Omental fat pad (tissue), 4 donors: Measurements from ENCODE around the gene ISL1. TPM values are rescaled to one million over a fixed set of nuclear protein-coding genes. Genes with fewer than 3 reads are reported as not detected.

Source experiments
- ATAC-seq: fragments of 150-250 bp; one replicate; pipeline ENCODE4 v1.9.1; 2016; ENCODE audit warnings: mild to moderate bottlenecking, moderate library complexity; ENCODE audit not compliant: low FRiP score
- DNase-seq: peaks from one replicate; pipeline ENCODE4 v3.0.0-alpha.2; 2019; ENCODE audit warnings: low spot score
- total RNA-seq, 4 donors: library from RNA; depleted of rRNA; stranded (reverse); fragments of >200 nt; gene quantifications; one replicate each; pipeline ENCODE4 v1.1.0, GENCODE V29; 2016
- TF ChIP-seq, protein P1 (sequence below), 3 donors: fragments of 450-650 bp; IDR thresholded peaks; one replicate each; pipeline ENCODE4 v1.5.1; 2016 to 2017; ENCODE audit warnings: antibody characterized with exemption in 3 of 3, mild to moderate bottlenecking in 3 of 3, moderate library complexity in 2 of 3

The ISL1 gene
- total RNA-seq, 4 donors from 2014 or later = 0.63 to 5.4 (median 3.3) TPM

DNA sequence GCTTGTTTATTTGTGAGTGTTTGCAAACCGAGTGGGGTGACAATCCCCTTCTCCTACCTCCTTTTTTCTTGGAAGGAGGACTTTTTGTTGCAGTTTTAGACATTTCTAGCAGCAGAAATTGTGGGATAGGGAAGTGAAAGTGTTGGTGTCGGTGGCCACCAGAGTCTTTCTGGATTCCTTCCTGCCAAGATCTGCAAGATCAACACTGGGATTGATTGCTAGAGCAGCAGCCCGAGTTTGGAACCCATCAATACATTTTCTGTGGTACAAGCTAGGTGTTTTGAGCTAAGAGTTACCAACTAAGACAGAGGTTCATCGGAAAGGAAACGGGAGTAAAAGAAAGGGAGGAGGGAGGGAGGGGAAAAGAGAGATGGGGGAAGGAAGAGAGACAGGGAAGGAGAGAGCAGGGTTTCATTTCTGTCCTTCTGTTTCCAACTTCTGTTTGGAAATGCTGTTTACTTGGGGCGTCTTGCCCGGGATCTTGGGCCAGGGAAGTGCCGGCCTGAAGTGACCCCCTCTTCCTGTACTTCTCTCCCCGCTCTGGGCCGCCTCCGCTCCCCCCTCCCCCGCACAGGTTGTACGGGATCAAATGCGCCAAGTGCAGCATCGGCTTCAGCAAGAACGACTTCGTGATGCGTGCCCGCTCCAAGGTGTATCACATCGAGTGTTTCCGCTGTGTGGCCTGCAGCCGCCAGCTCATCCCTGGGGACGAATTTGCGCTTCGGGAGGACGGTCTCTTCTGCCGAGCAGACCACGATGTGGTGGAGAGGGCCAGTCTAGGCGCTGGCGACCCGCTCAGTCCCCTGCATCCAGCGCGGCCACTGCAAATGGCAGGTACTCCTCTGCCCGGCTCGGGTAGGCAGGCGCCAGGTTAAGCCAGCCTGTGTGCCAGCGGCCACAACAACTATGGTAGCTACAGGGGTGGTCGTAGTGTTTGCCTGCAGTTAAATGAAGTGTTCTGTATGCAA, 4.0 kb downstream of the ISL1 start:
- ATAC-seq (no peak), DNase-seq (peak; percentile 37)
- TF ChIP-seq, protein P1, sequence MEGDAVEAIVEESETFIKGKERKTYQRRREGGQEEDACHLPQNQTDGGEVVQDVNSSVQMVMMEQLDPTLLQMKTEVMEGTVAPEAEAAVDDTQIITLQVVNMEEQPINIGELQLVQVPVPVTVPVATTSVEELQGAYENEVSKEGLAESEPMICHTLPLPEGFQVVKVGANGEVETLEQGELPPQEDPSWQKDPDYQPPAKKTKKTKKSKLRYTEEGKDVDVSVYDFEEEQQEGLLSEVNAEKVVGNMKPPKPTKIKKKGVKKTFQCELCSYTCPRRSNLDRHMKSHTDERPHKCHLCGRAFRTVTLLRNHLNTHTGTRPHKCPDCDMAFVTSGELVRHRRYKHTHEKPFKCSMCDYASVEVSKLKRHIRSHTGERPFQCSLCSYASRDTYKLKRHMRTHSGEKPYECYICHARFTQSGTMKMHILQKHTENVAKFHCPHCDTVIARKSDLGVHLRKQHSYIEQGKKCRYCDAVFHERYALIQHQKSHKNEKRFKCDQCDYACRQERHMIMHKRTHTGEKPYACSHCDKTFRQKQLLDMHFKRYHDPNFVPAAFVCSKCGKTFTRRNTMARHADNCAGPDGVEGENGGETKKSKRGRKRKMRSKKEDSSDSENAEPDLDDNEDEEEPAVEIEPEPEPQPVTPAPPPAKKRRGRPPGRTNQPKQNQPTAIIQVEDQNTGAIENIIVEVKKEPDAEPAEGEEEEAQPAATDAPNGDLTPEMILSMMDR (IDR thresholded peaks at IDR 0.05) = no peak

DNA sequence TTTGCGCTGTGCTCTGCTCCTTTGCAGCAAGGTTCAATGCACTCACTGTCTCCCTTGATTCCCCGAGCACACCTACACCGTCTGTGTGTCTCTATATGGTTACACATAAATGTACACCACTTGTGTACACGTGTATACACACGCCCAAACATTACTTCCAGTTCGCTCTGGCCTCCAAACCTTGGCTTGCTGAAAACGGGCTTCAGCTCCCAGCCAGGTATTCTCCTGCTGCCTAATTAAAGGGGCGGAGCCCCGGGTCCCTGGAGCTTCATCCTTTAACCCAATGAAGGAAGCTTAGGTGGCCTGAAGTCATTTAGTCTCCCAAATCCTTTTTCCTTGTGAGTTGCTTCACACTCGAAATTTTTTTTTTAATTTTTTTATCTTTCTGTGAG, 4.6 kb downstream of the ISL1 start:
- ATAC-seq (no peak), DNase-seq (no peak)
- TF ChIP-seq, protein P1 (IDR thresholded peaks at IDR 0.05) = no peak

DNA sequence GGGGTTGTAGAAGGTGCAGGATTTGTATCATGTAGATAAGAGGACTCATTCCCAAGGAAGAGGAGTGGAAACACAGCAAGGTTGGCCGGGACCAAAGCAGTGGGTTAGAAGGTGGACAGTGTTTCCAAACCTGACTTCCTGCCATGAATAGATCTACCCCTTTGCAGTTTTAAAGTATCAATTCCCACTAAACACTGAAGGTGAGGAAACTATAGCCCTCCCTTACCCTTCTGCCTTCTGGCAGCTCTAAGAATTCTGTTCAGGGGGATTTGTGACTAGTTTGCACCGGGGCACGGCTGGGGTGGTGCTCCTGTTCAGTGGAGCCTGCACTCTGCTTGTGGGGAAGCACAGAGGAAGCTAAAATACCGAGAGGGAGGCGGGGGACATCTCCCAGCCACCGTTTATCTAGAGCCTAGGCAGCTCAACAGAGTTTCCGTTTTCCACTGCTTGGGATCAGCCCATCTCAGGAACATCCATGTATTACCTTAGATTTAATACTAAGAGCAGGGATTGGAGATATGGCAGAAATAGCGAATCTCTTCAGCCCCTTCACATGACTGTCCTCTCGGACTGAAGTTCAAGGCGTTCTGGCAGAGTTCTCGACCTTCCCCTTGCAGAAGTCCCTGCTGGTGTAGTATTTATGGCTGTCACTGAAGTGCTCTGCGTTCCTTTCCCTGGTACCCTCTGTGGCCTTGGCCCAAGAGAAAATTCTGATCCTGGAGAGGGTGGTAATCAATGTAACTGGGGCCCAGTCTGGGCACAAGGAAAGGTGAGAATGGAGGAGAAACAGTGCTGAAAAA, 5.4 kb downstream of the ISL1 start:
- TF ChIP-seq, protein P1 (IDR thresholded peaks at IDR 0.05) = no peak
- ATAC-seq = no peak
- DNase-seq = no peak

DNA sequence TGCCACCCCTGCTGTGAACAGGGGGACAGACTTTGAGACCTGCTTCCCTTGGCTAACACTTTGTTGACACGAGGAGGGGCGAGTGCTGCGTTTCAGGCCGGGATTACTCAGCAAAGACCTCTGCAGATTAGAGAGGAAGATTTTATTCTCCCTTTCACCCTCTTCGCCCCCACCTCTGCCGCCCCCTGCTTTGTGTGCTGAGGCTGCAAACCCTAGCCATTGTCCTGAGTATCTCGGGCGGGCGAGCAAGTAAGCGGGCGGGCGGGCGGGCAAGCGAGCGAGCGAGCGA, 6.0 kb downstream of the ISL1 start:
- TF ChIP-seq, protein P1 (IDR thresholded peaks at IDR 0.05) = no peak
- ATAC-seq (no peak), DNase-seq (no peak)

DNA sequence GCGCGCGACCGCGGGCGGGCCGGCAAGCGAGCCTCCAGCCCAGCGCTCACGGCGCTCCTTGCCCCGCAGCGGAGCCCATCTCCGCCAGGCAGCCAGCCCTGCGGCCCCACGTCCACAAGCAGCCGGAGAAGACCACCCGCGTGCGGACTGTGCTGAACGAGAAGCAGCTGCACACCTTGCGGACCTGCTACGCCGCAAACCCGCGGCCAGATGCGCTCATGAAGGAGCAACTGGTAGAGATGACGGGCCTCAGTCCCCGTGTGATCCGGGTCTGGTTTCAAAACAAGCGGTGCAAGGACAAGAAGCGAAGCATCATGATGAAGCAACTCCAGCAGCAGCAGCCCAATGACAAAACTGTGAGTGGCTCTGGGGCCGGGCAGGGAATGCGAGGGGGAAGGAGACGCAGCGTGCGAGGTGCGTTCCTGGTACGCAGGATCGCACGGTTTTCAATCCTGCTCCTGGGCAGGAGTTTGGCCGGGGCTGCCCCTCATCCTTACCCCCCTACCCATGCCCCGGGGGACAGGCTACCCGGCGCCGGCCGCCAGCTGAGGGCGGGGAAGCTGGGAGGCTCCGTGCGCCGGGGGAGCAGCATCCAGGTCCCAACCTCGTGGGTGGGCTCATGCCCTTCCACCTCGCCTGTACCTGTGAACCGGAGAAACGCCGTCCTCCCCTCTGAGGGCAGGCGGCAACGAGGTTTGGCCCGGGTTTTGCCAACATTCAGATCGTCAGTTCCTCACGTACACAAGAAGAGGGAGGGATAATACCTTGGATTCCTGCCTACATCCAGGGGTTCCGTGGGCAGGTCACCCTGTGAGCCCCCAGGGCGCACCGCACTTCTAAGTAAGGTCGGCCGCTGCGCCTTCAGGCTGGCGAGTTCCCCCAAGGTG, 6.6 kb downstream of the ISL1 start:
- DNase-seq = peak; percentile 25
- TF ChIP-seq, protein P1 (IDR thresholded peaks at IDR 0.05) = no peak

DNA sequence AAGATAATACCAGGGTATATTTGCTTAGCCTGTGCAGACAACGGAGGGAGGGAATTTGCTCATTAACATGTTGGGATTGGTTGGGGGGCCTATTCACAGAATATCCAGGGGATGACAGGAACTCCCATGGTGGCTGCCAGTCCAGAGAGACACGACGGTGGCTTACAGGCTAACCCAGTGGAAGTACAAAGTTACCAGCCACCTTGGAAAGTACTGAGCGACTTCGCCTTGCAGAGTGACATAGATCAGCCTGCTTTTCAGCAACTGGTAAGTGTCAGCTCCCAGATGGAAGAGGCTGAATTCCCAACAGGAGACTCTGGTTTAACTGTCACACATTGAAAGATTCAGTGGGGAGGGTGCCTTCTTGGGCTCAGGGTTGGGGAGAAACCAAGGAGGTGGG, 7.9 kb downstream of the ISL1 start:
- no peak for DNase-seq
- ATAC-seq = no peak
- TF ChIP-seq, protein P1 (IDR thresholded peaks at IDR 0.05) = no peak

More for the DNA sequence above, 6.6 kb downstream of the ISL1 start:
- ATAC-seq = peak; percentile 3
